NCI-H526 (cell line): ENCODE data around the gene GALNT18.
A peak's percentile ranks its signal among the peaks of the same experiment; 100 is the strongest.

Experiments used
- DNase-seq, 2 experiments: peaks; one replicate each; lab custom pipeline; 2025; lab: John Stamatoyannopoulos, UW

Gene GALNT18

GRCh38 chr11:11268119-11268518, 353.7 kb downstream of the GALNT18 start:
- DNase-seq, result no peak

- no peak for DNase-seq
Observed at GRCh38 chr11:11267312-11267711, 354.5 kb downstream of the GALNT18 start.

- peak; percentile 43 to 80 for DNase-seq
Observed at GRCh38 chr11:11265994-11266606, 355.7 kb downstream of the GALNT18 start.

GRCh38 chr11:11265320-11265719, 356.5 kb downstream of the GALNT18 start:
- no peak for DNase-seq

- DNase-seq, result peak; percentile 10 to 63
Observed at GRCh38 chr11:11263238-11264005, 358.4 kb downstream of the GALNT18 start.

- peak in 1 of 2 experiments; percentile 30 for DNase-seq
Observed at GRCh38 chr11:11262171-11262920, 359.5 kb downstream of the GALNT18 start.

GRCh38 chr11:11261629-11262028, 360.2 kb downstream of the GALNT18 start:
- DNase-seq, result peak; percentile 54 to 69

GRCh38 chr11:11260903-11261302, 360.9 kb downstream of the GALNT18 start:
- no peak for DNase-seq

- no peak for DNase-seq
Observed at GRCh38 chr11:11253995-11254394, 367.8 kb downstream of the GALNT18 start.

- DNase-seq, result no peak
Observed at GRCh38 chr11:11253497-11253896, 368.3 kb downstream of the GALNT18 start.

GRCh38 chr11:11252403-11252802, 369.4 kb downstream of the GALNT18 start:
- DNase-seq, result peak in 1 of 2 experiments; percentile 12

- DNase-seq, result no peak
Observed at GRCh38 chr11:11251394-11251970, 370.3 kb downstream of the GALNT18 start.

GRCh38 chr11:11250470-11250869, 371.3 kb downstream of the GALNT18 start:
- no peak for DNase-seq

GRCh38 chr11:11247576-11247975, 374.2 kb downstream of the GALNT18 start:
- DNase-seq, result no peak

- peak in 1 of 2 experiments; percentile 43 for DNase-seq
Observed at GRCh38 chr11:11247086-11247485, 374.7 kb downstream of the GALNT18 start.

GRCh38 chr11:11246166-11246565, 375.6 kb downstream of the GALNT18 start:
- DNase-seq, result no peak

GRCh38 chr11:11245453-11245852, 376.4 kb downstream of the GALNT18 start:
- DNase-seq, result no peak

- peak in 1 of 2 experiments; percentile 17 for DNase-seq
Observed at GRCh38 chr11:11244470-11245080, 377.2 kb downstream of the GALNT18 start.

- peak; percentile 13 to 62 for DNase-seq
Observed at GRCh38 chr11:11243590-11244469, 378.0 kb downstream of the GALNT18 start.

- DNase-seq, result no peak
Observed at GRCh38 chr11:11243209-11243589, 378.6 kb downstream of the GALNT18 start.

- no peak for DNase-seq
Observed at GRCh38 chr11:11241284-11241683, 380.5 kb downstream of the GALNT18 start.
